GM18498 (cell line): ENCODE measurements around the gene GADL1.

Experiments
- ATAC-seq: cut with Tn5 transposase; IDR thresholded peaks from one replicate; pipeline ENCODE4 v1.9.1; 2021; ENCODE audit warnings: mild to moderate bottlenecking, moderate library complexity; ENCODE audit not compliant: unreplicated experiment

GADL1 gene

DNA sequence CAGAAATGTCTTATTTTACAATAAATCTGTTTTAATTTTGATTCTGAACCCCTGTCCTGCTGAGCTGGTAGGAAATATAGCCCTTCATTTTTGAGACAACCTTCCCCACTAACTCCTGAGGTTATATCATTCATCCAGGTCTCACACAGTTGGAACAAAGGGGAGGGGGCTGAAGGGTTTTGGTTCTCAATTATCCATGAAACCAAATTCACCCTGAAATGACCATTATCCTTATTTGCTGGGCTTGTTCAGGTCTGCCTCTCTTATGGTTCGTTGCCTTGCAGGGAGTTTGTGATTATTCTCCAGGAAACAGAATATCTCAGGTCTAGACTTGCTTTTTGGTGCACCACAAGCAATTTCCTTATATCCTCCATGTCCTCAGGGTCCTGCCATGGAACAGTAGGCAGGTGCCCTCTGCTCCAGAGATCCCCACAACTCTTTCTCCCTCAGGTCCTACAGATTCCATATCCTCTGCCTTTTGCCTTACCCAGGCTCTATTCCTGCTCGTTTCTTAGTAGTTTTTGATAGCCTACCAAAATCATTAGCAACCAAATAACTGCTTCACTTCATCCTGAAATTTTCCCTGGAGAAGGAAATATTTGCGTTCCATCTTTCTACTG is 193.6 kb downstream of the GADL1 start:
- no peak for ATAC-seq

DNA sequence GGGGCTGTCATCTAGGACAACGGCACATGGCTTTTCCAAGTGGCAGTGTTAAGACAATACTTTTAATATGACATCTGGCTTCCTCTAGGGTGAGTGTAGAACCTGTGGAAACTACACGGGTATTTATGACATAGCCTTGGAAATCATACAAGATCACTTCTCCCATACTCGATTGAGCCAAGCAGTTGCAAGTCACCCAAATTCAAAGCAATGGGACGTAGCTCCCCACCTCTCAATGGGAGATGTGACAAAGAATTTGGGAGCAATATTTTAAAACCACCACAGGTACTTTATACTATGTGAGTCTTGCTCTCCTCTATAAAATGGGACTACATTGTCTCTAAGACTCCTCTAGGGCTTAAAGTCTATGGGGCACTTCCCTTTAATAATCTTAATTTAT is 194.5 kb downstream of the GADL1 start:
- no peak for ATAC-seq

DNA sequence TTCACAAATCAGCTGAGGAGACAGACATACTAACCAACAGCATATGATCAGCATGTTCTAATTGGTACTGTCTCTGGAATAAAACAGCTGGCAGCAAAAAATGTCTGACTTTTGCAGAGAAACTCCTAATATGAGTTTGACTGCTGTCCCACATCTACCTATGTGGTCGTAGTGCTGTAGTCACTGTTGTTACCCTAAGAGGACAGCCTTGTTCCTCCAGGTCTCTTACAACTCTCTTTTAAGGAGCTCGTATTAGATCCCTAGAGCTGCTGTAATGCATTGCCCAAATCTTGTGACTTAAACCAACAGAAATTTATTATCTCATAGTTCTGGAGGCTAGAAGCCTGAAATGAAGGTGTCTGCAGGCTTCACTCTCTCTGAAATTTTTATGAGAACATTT is 195.9 kb downstream of the GADL1 start:
- no peak for ATAC-seq

DNA sequence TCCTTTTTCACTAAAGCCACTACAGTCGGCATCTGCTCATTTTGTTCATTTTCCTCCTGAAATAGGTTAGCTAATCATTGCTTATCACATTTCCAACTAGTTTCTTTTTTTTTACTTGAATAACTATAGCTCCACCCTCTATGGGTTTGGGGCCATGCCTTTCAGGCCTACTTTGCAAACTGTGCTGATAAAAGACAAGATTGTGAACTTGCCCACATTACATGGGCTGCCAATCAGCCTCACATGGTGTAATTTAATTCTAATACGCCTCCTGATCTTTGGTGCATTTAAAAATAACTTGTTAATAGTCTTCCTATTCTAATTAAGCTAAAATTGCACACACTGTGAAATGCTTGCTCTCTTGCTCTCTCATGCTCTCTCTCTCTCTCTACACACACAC is 197.6 kb downstream of the GADL1 start:
- no peak for ATAC-seq

DNA sequence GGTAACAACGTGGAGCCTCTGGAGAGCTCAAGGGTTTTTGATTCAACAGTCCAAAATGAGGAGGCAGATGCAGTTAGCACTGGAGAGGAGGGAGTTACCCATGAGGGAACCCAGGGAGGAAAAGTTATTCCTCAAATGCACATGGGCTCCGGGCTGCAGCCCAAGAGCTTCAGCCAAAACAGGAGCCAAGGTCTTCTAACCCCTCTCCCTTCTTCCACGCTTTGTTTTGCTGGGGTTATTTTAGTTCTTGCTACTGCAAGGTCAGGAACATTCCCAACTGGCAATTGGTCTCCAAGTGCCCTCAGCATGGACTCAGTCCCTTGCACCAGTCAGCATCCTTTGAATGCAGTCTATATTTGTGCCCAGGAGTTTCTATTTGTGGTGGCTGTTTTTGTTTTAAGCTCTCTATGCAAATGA is 198.1 kb downstream of the GADL1 start:
- no peak for ATAC-seq

DNA sequence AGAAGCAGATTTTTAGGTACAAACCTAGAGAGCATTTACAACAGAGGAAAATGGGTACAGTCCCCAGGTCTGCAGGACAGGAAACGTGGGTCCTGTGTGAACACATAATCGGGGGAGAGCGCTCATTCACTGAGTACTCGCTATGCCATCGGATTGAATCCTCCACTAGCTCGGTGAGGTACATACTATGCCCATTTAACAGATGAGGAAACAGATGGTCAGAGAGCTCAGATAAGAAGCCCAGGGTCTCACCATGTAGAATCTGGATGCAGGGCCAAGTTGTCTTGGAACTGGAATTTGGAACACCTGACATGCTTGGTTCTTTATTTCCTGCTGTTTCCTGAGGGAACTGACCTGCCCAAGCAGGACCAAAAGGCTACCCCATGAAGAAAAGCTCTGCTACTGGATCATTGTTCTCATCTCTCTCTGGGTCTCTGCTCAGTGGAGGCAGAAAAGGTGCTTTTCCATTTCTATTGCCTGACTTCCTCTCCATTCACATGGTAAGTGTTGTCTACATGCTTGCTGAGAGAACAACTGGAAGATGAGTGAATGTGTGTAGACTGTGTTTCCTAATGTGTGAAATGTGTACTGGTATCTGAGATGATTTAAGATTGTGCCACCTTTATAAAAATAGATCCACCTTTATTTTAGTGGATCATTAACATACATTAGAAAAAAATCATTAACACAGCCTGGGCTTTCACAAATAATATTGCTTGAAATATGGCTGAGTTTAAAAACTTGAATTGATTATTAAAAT is 199.0 kb downstream of the GADL1 start:
- no peak for ATAC-seq

DNA sequence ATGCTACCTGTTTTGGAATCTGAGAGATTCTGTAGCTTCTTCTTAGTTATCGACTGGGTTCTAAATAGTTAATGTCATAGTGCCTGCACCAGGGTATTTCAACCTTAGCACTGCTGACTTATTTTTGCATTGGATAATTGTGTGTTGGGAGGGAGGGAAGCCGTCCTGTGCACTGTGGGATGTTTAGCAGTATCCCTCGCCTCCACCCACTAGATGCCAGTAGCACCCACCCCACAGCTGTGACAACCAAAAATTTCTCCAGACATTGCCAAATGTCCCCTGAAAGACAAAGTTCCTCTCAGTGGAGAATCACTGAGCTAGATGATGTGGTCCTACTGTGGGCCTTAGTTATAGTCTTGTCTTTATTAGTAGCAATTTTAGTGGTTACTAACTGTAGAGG is 199.8 kb downstream of the GADL1 start:
- ATAC-seq: no peak

DNA sequence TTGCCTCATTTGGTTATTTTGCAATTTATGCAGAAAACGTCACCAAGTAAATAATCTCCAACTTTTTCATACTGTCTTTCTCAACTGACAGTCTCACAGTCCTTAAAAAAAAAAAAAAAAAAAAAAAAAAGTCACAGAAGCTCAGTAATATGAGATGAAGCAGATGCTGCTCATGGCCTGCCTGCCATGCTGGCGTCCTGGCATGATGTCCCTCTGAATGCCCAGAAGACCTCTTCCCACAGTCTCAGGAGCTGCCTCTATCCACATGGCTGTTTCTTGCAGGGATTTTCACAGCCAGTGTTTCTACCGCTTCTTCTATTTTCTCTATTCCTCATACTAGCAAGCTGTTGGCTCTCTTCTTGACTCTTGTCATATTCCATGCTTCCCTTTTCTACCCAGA is 200.3 kb downstream of the GADL1 start:
- ATAC-seq: no peak

DNA sequence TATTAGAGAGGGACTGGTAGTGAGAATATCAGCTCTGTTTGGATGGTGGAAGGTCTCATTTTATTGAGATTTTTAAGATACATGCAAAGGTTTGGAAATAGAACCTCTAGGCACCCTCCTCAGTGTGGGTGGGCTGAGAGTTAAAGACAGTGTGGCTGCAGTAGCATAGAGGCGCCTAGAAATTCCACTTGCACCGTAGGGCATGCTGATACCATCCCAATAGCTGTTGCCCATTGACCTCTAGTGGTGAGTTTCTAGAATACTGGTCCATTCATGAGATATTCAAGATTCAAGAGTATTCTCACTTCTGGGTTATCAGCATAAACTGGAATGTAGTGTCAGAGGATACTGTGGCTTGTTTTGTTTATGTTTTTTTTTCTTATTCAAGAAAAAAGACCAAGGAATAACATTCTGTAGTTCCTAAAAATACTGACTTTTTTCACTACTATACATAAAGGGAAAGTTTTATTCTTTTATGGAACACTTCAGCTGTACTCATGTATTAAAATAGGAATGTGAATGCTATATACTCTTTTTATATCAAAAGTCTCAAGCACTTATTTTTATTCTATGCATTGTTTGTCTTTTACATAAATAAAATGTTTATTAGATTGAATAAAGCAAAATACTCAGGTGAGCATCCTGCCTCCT is 200.9 kb downstream of the GADL1 start:
- peak; percentile 95 for ATAC-seq

DNA sequence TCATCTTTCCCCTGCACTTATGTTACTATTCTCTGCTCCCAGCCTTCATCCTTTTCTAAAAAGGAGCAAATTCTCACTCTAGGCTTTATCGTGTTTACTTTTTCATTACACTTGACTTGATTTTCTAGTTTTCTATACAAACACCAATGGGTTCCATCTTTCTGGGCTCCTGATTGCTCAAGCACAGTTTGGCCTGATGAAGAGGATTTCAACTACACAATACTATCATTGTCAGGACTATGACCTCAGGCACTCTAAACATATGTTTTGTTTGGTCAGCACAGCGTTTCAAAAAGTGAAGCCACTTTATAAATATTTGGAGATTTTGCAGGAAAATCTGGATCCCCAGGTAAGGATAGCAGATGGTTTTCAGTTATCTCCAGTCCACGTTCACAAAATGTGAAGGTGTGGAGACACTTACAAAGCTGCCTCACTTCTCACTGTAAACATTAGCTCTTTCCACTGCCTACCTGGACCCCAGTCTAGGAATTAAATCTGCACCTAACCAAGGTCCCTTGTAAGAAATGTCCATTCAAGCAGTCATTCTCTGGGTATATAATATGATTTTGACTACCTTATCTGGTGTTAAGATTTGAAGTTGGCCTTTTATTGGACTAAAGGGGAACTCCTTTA is 201.8 kb downstream of the GADL1 start:
- ATAC-seq: no peak

DNA sequence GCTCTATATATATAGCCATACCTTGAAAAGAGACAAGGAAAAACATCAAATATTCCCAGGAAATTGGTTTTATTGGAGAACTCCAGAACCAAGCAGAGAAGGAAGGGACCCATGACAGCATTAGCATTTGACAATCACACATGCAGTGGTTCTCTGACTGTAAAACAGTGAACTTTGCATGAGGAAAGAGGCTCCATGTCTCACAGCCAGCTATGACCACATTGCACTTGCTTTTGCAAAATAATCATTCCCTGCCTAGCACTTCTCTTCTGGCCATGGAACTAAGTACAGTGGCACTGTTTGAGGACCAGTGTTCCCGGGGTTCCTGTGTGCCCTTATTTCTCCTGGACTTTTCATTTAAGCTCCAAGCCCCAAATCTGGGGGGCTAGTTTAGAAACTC is 202.5 kb downstream of the GADL1 start:
- no peak for ATAC-seq

DNA sequence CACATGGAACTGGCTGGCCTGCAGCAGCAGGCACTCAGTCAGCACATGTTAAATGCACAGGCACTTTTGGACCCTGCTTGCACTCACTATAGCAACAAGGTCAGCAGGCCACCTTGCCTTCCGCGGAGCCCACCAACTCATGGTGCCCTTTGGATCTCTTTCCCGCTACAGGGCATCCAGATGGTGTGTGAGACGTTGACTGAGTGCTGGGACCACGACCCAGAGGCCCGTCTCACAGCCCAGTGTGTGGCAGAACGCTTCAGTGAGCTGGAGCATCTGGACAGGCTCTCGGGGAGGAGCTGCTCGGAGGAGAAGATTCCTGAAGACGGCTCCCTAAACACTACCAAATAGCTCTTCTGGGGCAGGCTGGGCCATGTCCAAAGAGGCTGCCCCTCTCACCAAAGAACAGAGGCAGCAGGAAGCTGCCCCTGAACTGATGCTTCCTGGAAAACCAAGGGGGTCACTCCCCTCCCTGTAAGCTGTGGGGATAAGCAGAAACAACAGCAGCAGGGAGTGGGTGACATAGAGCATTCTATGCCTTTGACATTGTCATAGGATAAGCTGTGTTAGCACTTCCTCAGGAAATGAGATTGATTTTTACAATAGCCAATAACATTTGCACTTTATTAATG is 203.1 kb downstream of the GADL1 start:
- ATAC-seq: no peak

DNA sequence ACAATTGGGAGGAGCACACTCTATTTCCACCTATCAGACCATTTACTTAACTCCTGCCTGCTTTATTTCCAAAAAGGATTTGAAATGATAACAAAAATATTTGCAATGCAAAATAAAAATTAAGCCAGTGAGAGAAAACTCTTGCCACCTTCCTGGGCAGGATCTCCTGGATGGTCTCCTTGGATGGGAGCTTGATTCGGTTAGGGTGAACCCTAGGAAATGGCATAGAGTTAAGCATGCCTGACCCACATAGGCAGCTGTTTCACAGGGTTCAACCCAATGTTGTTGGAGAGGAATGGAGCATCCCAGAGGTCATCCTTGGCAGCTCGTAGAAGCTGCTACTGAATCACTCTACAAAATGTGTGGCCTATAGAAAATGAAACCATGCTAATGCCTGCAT is 204.3 kb downstream of the GADL1 start:
- ATAC-seq: no peak

DNA sequence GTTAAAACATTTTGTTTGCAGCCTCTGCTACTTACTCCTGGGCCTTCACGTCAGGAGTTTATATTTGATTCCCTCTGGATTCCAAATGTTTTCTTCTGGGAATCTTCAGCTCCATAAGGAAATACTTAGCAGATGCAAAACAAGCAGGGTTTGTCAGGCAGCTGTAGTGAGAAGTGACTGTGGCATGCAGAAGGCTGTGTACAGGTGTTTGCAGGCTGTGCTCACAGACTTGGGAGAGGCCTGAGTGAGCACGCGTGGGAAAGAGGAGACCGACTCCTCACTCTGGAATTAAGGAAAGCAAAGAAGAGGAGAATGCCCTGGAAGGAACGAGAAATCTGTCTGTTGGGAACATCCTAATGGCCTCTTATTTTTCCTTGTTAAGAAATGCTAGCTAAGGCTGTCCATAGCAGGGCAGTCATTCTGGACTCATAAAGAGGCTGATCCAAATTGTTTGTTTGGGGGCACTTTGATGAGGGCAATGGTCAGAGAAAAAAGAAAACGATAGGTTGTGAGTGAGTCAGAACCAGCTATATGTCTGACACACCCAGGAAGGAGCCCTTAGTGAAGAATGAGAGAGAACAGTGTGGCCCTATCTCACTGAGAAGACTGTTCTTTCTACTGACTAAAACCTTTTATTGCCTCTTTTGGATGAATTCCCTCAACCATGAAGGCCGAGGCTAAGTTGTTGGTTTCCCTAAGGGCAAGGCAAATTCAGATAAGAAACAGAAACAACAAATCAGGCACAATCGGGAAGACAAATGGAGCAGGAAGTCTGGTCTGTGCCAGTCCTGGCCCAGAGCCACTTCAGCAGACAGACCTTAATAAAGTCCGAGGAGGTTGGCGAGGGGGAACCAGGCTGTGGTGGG is 205.5 kb downstream of the GADL1 start:
- no peak for ATAC-seq

DNA sequence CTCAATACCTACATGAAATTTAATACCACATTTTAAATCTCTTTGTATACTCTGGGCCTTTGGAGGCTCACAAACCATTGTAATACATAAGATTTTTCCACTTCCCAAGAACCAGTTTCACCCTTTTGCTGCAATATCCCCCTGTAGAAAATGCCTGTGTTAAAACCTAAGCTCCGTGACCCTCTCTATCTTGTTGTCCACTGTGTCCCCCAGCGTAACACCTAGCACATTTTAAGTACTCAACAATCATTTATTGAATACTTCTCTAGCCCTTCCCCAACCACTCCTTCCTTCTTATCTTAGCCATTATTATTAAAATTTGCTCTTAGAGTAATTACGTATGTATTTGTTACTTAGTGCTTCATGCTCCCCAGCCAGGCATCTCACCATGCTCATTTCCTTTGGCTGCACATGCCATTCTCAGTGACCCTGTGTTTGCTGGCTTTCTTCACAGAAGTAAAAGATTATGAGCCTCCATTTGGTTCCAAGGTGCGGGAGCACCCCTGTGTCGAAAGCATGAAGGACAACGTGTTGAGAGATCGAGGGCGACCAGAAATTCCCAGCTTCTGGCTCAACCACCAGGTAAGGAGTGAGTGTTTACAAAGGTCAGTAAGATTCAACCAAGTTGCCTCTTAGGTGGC is 206.4 kb downstream of the GADL1 start:
- ATAC-seq: no peak

DNA sequence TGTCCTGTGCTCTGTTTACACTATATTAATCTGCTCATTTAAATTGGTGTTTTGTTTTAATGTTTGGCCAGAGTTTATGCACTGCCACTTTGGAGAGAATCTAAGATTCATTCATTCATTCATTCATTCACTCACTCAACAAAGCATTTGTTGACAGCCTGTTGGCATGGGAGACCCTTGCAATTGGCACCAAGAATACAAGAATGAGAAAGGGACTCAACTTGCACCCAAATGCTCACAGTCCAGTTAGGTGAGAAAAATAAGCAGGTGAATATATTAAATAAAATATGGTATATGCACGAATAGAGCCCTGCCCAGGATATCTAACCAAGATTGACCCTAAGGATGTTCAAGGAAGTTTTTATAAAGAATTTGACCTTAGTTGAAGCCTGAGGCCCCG is 207.7 kb downstream of the GADL1 start:
- ATAC-seq: no peak

DNA sequence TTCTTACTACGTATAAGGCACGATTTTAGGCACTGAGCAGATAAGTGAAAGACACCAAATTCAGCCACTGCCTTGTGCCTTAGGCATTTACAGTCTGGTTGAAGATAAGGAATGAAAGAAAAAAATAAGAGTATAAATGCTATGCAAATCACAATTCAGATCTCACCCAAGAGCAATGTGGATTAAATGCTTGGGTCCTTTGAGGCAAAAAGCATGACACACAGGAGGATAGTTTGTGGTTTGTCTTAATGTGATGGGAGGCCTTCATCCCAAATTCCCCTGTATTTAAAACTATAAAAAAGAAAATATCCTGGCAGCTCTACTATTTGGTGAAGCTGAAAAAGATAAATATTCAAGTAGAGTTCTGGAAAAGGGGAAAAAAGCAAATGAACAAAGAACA is 208.3 kb downstream of the GADL1 start:
- no peak for ATAC-seq

DNA sequence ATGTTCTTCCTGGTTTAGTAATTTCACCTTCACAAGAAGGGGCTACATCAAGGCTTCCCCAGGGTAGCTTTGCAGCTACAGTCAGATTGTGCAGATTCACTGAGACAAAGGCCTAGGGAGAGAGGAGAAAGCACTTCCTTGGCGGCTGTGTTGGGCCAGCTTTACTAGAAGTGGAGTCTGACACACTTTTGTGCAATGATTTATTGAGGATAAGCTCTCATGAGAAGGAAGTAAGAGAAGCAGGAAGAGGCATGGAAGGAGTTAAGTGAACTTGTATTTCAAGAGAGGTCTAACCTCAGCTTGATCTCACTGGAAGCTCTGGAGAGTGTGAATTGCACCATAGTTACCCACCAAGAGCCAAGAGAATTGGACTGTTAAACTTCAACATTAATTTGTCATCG is 209.2 kb downstream of the GADL1 start:
- no peak for ATAC-seq

DNA sequence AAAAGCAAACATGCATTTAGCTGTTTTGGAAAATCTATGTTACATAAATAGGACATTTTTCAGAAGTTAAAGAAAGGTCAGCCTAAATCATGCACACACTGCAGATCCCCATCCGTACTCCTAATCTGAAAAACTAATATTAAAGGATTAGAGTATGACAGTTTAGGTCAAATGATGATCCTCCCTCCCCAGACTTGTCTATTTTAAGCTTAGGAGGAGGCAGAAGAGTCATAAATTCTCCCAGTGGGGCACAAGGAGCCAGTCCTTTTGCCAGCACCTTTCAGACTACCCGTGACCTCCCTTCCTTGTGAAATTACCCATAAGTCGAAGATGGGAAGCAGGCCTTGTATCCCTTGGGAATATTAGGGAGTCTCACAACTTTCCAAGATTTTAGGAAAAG is 210.1 kb downstream of the GADL1 start:
- ATAC-seq: no peak

DNA sequence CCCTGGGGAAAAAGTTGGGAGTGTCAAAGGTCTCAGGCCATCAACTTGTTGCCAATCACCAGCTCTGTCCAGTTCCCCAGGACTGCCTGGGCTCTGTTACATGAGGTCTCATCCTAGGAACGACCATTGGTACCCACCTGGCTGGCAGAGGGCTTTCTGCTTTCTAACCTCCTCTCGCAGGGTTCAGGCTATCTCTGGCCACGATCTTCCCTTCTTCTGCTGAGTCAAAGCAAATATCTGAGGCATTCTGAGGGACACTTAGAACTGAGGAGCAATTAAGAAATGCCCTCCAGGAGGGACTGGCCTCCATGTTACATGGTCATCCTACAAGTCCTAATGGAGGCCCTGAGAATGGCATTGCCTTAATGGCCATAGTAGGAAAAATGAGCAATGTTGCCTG is 210.7 kb downstream of the GADL1 start:
- no peak for ATAC-seq
